WTC11 (cell line): Measurements from ENCODE around the gene HIPK2. TPM values are rescaled to one million over a fixed set of nuclear protein-coding genes. Genes with fewer than 3 reads are reported as not detected.

Experiments used
- ATAC-seq: fragments of 200-7000 bp; cut with Tn5 transposase; 2 replicates; pipeline ENCODE4 v1.10.0; 2021; ENCODE audit warnings: mild to moderate bottlenecking, moderate library complexity
- CTCF ChIA-PET: fragments of 300-600 bp; sonication (Branson Sonifier 250); formaldehyde crosslinking; loops from one replicate; lab custom pipeline; 2021; ENCODE audit warnings: antibody characterized with exemption; lab: Charles Lee
- POLR2A ChIA-PET: fragments of 350-600 bp; sonication (Branson Sonifier 250); formaldehyde crosslinking; loops from one replicate; lab custom pipeline; 2021; ENCODE audit warnings: antibody characterized with exemption; lab: Charles Lee
- DNase-seq: peaks from one replicate; pipeline ENCODE4 v3.0.0; 2021; ENCODE audit warnings: low spot score
- H3K27ac Mint-ChIP-seq: 2 replicates; pipeline ENCODE4 v1.8.0; 2021; ENCODE audit warnings: mixed read lengths
- H3K27me3 Mint-ChIP-seq: 2 replicates; pipeline ENCODE4 v1.8.0; 2021; ENCODE audit warnings: low read depth, mild to moderate bottlenecking, moderate library complexity, mixed read lengths
- H3K36me3 Mint-ChIP-seq: 2 replicates; pipeline ENCODE4 v1.8.0; 2021; ENCODE audit warnings: mixed read lengths
- H3K4me1 Mint-ChIP-seq: 2 replicates; pipeline ENCODE4 v1.8.0; 2022; ENCODE audit warnings: mixed read lengths
- H3K4me3 Mint-ChIP-seq: 2 replicates; pipeline ENCODE4 v1.8.0; 2021; ENCODE audit warnings: mild to moderate bottlenecking, moderate library complexity, mixed read lengths
- H3K9me3 Mint-ChIP-seq: 2 replicates; pipeline ENCODE4 v1.8.0; 2021; ENCODE audit warnings: mixed read lengths
- ATF3 ChIP-seq: sonication (generic); formaldehyde crosslinking; conservative IDR thresholded peaks from 2 replicates; pipeline ENCODE4 v1.8.1; 2022; ENCODE audit warnings: mild to moderate bottlenecking, missing genetic modification reagents
- CREM ChIP-seq: sonication (generic); formaldehyde crosslinking; IDR thresholded peaks from 2 replicates; pipeline ENCODE4 v1.8.1; 2022; ENCODE audit warnings: mild to moderate bottlenecking, missing genetic modification reagents, moderate library complexity
- FOXP4 ChIP-seq: sonication (generic); formaldehyde crosslinking; IDR thresholded peaks from 2 replicates; pipeline ENCODE4 v1.8.0; 2022; ENCODE audit warnings: mild to moderate bottlenecking, missing genetic modification reagents
- JAZF1 ChIP-seq: fragments of 250-450 bp; sonication (Bioruptor Pico); IDR thresholded peaks from 2 replicates; pipeline ENCODE4 v1.9.0; 2021; ENCODE audit warnings: moderate library complexity, mild to moderate bottlenecking, inconsistent platforms
- JUN ChIP-seq: sonication (generic); formaldehyde crosslinking; IDR thresholded peaks from 2 replicates; pipeline ENCODE4 v1.8.0; 2023; ENCODE audit warnings: mild to moderate bottlenecking, missing genetic modification reagents
- KAT7 ChIP-seq: sonication (generic); formaldehyde crosslinking; IDR thresholded peaks from 2 replicates; pipeline ENCODE4 v1.8.1; 2023; ENCODE audit warnings: missing genetic modification reagents, mild to moderate bottlenecking, borderline replicate concordance
- MAX ChIP-seq: sonication (generic); formaldehyde crosslinking; IDR thresholded peaks from 2 replicates; pipeline ENCODE4 v1.8.0; 2022; ENCODE audit warnings: mild to moderate bottlenecking, missing genetic modification reagents
- MYBL2 ChIP-seq: sonication (generic); formaldehyde crosslinking; IDR thresholded peaks from 2 replicates; pipeline ENCODE4 v1.8.1; 2023; ENCODE audit warnings: mild to moderate bottlenecking, moderate library complexity, missing genetic modification reagents
- RORB ChIP-seq: fragments of 250-450 bp; sonication (Bioruptor Pico); IDR thresholded peaks from 2 replicates; pipeline ENCODE4 v1.9.0; 2021; ENCODE audit warnings: mild to moderate bottlenecking
- SOX15 ChIP-seq: fragments of 250-450 bp; sonication (Bioruptor Pico); IDR thresholded peaks from 2 replicates; pipeline ENCODE4 v1.9.0; 2021; ENCODE audit warnings: mild to moderate bottlenecking
- ZMAT4 ChIP-seq: fragments of 250-450 bp; sonication (Bioruptor Pico); IDR thresholded peaks from 2 replicates; pipeline ENCODE4 v1.9.0; 2021; ENCODE audit warnings: mild to moderate bottlenecking
- ZNF121 ChIP-seq: sonication (generic); formaldehyde crosslinking; IDR thresholded peaks from 2 replicates; pipeline ENCODE4 v1.8.0; 2023; ENCODE audit warnings: missing genetic modification reagents
- ZNF263 ChIP-seq: sonication (generic); formaldehyde crosslinking; IDR thresholded peaks from 2 replicates; pipeline ENCODE4 v1.8.1; 2022; ENCODE audit warnings: low read depth, mild to moderate bottlenecking, moderate library complexity, missing genetic modification reagents
- ZNF396 ChIP-seq: fragments of 250-450 bp; sonication (Bioruptor Pico); IDR thresholded peaks from 2 replicates; pipeline ENCODE4 v1.8.0; 2021; ENCODE audit warnings: mild to moderate bottlenecking, moderate library complexity, borderline replicate concordance
- ZNF416 ChIP-seq: fragments of 250-450 bp; sonication (Bioruptor Pico); IDR thresholded peaks from 2 replicates; pipeline ENCODE4 v1.9.0; 2021; ENCODE audit warnings: mild to moderate bottlenecking, inconsistent platforms
- ZNF423 ChIP-seq: fragments of 250-450 bp; sonication (Bioruptor Pico); IDR thresholded peaks from 2 replicates; pipeline ENCODE4 v2.1.2; 2022; ENCODE audit warnings: mild to moderate bottlenecking, moderate library complexity
- ZNF512 ChIP-seq: sonication (generic); formaldehyde crosslinking; IDR thresholded peaks from 2 replicates; pipeline ENCODE4 v1.8.1; 2022; ENCODE audit warnings: missing genetic modification reagents, borderline replicate concordance
- ZSCAN18 ChIP-seq: fragments of 250-450 bp; sonication (Bioruptor Pico); IDR thresholded peaks from 2 replicates; pipeline ENCODE4 v2.1.2; 2022; ENCODE audit warnings: mild to moderate bottlenecking, moderate library complexity
- total RNA-seq: library from RNA; stranded (reverse); gene quantifications from 3 replicates; pipeline ENCODE4 v1.2.3, GENCODE V29; 2021
- TF ChIP-seq, protein P1 (sequence below): sonication (generic); formaldehyde crosslinking; IDR thresholded peaks from 2 replicates; pipeline ENCODE4 v1.8.1; 2022; ENCODE audit warnings: low read depth, mild to moderate bottlenecking, moderate library complexity, missing genetic modification reagents, borderline replicate concordance
- TF ChIP-seq, protein P2 (sequence below): sonication (generic); formaldehyde crosslinking; IDR thresholded peaks from 2 replicates; pipeline ENCODE4 v1.8.1; 2022; ENCODE audit warnings: low read depth, missing genetic modification reagents, borderline replicate concordance

HIPK2 gene
- total RNA-seq, 1 experiment from 2014 or later, result 25.3 TPM

DNA sequence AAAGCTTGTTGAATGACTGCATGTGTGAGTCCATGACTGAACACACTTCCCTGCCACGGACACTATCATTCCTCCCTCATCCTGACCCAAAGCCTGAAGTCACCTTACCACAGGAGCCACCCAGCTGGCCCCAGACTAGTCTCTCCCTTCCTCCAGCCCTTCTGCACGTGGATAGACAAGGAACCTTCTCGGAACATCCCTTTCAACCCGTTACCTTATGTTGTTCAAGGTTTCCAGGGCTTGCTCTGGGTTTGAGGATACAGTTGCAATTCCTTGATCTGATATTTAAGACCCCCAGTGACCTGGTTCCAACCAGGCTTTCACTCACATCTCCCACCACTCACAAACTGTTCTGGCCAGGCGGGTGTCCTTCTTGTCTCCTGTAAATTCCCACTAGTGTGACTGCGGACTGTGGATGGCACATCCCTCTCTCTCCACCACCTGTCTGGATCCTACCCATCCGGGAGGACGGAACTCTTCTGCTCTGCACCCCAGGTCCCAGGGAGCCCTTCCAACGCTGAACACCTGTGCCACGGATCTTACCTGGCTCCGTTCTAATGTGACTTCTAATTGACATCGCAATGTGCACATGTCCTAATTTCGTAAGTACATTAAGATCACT is 62.5 kb downstream of the HIPK2 start:
- H3K4me1 Mint-ChIP-seq, result peaks cover 39% of the 10 kb centered on the region
- TF ChIP-seq ZMAT4 (CRISPR knock-in tag) (no peak), FOXP4 (CRISPR knock-in tag) (no peak), KAT7 (CRISPR knock-in tag) (no peak), ZNF423 (CRISPR knock-in tag) (no peak), CREM (no peak)
- peaks cover 19% of the 10 kb centered on the region for H3K36me3 Mint-ChIP-seq
- no peaks in the 10 kb centered on the region for H3K27me3 Mint-ChIP-seq
- ATAC-seq, result no peak
- H3K27ac Mint-ChIP-seq, result peak overlapping the region; percentile 24
- ChIA-PET POLR2A (no interaction called here), CTCF (interaction anchor here (1.1 to 3.5 kb wide), 2 partner anchors 41 to 69 kb away, joined by 3 to 14 read pairs; no protein-coding TSS in a partner anchor)
- H3K4me3 Mint-ChIP-seq, result no peak overlapping the region
- 0 out of 2 replicates have a peak, but pooled peaks cover 4% of the 10 kb centered on the region for H3K9me3 Mint-ChIP-seq
- DNase-seq, result no peak

DNA sequence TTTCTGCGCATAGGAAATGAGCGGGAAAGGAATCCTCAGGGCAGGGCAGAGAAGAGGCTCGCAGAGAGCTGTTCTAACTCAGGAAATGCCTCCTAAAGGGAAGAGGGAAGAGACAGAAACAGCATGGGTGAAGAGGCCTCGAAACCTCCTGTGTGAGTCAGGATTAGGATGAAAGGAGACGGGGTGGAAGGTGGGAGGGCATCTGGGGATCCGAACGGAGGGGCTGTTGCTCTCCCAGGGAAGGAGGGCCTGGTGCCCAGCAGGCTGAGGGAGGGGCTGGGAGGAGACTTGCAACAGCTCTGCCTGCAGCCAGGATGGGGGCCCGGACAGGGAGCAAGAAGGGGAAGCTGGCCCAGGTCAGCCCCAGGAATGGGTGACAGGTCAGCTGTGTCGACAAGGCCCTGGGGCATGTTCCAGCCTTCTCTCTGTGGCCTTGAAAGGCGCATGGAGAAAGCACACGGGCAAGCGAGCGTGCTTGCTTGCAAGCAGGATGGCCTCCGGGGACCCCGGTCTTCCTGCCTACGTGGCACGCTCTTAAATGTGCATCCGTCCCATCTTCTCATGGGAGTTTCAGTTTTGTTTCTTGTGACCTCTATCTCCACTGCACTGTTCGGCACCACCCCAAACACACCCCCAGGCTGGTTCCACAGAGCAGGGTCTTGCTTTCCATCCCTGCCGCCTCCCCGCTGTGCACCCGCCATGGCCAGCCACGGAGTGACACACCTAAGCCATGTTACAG is 63.5 kb downstream of the HIPK2 start:
- H3K4me1 Mint-ChIP-seq, result peaks cover 39% of the 10 kb centered on the region
- TF ChIP-seq ZNF121, result no peak
- TF ChIP-seq ZNF512 (CRISPR knock-in tag), result no peak
- TF ChIP-seq ZNF263 (CRISPR knock-in tag), result no peak
- TF ChIP-seq, protein P1, sequence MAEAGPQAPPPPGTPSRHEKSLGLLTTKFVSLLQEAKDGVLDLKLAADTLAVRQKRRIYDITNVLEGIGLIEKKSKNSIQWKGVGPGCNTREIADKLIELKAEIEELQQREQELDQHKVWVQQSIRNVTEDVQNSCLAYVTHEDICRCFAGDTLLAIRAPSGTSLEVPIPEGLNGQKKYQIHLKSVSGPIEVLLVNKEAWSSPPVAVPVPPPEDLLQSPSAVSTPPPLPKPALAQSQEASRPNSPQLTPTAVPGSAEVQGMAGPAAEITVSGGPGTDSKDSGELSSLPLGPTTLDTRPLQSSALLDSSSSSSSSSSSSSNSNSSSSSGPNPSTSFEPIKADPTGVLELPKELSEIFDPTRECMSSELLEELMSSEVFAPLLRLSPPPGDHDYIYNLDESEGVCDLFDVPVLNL, result no peak
- no peak for TF ChIP-seq ZMAT4 (CRISPR knock-in tag)
- no peak for TF ChIP-seq ATF3 (CRISPR knock-in tag)
- no peak for TF ChIP-seq MAX
- no peak for TF ChIP-seq ZNF396
- no peak for TF ChIP-seq JUN (CRISPR knock-in tag)
- TF ChIP-seq JAZF1 (CRISPR knock-in tag), result no peak
- TF ChIP-seq ZSCAN18 (CRISPR knock-in tag), result no peak
- no peak for TF ChIP-seq RORB (CRISPR knock-in tag)
- TF ChIP-seq ZNF416 (CRISPR knock-in tag), result no peak
- TF ChIP-seq, protein P2, sequence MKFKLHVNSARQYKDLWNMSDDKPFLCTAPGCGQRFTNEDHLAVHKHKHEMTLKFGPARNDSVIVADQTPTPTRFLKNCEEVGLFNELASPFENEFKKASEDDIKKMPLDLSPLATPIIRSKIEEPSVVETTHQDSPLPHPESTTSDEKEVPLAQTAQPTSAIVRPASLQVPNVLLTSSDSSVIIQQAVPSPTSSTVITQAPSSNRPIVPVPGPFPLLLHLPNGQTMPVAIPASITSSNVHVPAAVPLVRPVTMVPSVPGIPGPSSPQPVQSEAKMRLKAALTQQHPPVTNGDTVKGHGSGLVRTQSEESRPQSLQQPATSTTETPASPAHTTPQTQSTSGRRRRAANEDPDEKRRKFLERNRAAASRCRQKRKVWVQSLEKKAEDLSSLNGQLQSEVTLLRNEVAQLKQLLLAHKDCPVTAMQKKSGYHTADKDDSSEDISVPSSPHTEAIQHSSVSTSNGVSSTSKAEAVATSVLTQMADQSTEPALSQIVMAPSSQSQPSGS (CRISPR knock-in tag), result no peak
- no peak for TF ChIP-seq SOX15
- TF ChIP-seq MYBL2 (CRISPR knock-in tag), result no peak

More for the DNA sequence above, 63.5 kb downstream of the HIPK2 start:
- Mint-ChIP-seq H3K27me3 (no peaks in the 10 kb centered on the region), H3K27ac (peak overlapping the region; percentile 95), H3K4me3 (no peak overlapping the region), H3K9me3 (0 out of 2 replicates have a peak, but pooled peaks cover 4% of the 10 kb centered on the region), H3K36me3 (peaks cover 19% of the 10 kb centered on the region)
- ChIA-PET CTCF (interaction anchor here (1.0 to 3.5 kb wide), 5 partner anchors 24 to 95 kb away, joined by 3 to 14 read pairs (median 5); no protein-coding TSS in a partner anchor), POLR2A (no interaction called here)
- ATAC-seq (peak; percentile 55; the same call in 1 of the 2 replicates), DNase-seq (no peak)
